ENCODE measurements around the gene HNRNPH2.

HNRNPH2 gene, protein sequence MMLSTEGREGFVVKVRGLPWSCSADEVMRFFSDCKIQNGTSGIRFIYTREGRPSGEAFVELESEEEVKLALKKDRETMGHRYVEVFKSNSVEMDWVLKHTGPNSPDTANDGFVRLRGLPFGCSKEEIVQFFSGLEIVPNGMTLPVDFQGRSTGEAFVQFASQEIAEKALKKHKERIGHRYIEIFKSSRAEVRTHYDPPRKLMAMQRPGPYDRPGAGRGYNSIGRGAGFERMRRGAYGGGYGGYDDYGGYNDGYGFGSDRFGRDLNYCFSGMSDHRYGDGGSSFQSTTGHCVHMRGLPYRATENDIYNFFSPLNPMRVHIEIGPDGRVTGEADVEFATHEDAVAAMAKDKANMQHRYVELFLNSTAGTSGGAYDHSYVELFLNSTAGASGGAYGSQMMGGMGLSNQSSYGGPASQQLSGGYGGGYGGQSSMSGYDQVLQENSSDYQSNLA

DNA sequence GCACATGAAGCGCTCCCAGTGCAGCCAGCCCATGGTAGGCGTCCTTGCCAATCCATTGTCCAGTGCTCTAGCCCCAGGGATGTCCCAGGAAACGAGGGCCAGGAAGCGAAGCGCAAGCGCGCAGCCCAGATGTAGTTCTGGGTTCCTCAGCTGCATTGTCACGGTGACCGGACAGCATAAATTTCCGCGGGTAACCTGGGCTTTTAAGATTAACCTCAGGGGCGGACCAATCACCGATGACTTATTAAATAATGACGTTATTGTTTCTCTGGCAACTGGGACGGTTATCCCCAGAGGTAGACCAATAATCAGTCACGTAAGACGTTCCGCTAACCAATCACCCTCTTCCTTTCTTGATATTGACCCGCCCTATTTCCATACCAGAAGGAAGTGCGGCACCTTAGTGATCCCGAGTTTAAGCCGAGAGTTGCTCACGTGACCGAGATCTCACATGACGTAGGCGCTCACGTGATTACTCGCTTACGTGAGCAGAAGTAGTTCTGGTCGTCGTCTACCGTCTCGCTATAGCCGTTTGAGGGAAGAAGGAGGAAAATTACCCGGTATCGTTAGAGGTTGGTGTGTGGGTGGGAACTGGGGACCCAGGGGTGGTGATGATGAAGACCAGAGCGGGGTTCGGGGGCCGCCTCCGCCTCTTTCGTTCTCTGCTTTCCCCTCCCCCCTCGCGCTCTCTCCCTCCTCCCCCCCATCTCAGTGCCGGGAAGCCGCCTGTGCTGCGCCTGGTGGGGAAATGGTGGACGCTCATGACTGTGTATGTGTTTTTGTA, at the start of gene HNRNPH2, which contains the start of gene GLA:
Gene HNRNPH2, plus strand, starts transcription at position 475 of the 784 bp plus-strand sequence. CDS start 3,767 bp downstream, outside the sequence.
Gene GLA, minus strand, starts transcription at position 178 of the 784 bp plus-strand sequence. Its CDS starts 22 bp downstream, at position 156.
- peak; percentile 92 for ATAC-seq
- peak within 1 kb of the TSS; percentile 97 for H3K4me3 Mint-ChIP-seq
- peak within 1 kb of the TSS; percentile 98 for H3K27ac Mint-ChIP-seq
- peaks cover 4% of the 10 kb centered on the region for H3K27me3 Mint-ChIP-seq
- peak; percentile 81 for DNase-seq
- no peaks in the 10 kb centered on the region for H3K9me3 Mint-ChIP-seq
- H3K36me3 Mint-ChIP-seq (ENCODE audit: low read depth), result peaks cover 26% of the 10 kb centered on the region
- H3K4me1 Mint-ChIP-seq, result peaks cover 42% of the 10 kb centered on the region

DNA sequence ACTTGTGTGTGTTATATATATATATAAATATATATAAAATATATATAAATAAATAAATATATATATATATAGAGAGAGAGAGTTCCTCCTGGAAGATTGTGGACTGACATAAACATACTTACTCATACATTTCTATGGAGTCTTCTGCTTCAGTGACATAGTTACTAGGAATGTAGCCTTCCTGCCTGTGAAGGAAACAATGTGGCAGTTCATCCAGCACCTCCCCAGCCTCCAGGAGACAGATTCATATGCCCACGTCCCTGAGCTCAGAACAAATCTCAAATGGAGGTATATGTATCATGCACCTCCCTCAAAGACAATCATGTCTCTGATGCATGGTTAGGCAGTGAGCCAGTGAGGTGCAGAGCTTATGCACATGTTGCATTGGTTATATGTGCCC, 48.1 kb upstream of the HNRNPH2 start:
- ATAC-seq, result no peak

DNA sequence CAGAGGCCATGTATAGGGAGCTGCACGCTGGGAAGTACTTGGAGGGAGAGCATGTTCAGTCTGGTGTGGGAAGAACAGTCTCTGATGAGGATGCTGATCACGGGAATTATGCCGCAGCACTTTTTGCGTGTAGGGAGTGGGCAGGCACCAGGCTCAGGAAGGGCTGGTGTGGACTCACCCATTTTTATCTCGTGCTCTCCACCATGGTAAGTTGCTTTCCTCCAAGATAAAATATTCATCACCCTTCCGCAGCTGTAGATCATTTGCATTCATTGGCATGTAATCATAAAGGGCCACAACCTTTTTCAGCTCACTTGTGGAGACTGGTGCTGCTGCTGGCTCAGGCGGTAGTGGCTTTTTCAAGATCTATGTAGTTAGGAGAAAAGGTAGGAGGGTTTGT, 47.6 kb upstream of the HNRNPH2 start:
- Mint-ChIP-seq H3K27ac (no peak overlapping the region), H3K9me3 (no peaks in the 10 kb centered on the region), H3K4me1 (peaks cover 5% of the 10 kb centered on the region), H3K27me3 (no peaks in the 10 kb centered on the region), H3K4me3 (no peak overlapping the region), H3K36me3 (ENCODE audit: low read depth) (no peaks in the 10 kb centered on the region)
- ATAC-seq, result no peak
- DNase-seq, result no peak

More for the DNA sequence above, 48.1 kb upstream of the HNRNPH2 start:
- Mint-ChIP-seq H3K27ac (no peak overlapping the region), H3K4me1 (peaks cover 5% of the 10 kb centered on the region), H3K9me3 (no peaks in the 10 kb centered on the region), H3K4me3 (no peak overlapping the region), H3K36me3 (ENCODE audit: low read depth) (no peaks in the 10 kb centered on the region), H3K27me3 (no peaks in the 10 kb centered on the region)
- DNase-seq, result no peak

DNA sequence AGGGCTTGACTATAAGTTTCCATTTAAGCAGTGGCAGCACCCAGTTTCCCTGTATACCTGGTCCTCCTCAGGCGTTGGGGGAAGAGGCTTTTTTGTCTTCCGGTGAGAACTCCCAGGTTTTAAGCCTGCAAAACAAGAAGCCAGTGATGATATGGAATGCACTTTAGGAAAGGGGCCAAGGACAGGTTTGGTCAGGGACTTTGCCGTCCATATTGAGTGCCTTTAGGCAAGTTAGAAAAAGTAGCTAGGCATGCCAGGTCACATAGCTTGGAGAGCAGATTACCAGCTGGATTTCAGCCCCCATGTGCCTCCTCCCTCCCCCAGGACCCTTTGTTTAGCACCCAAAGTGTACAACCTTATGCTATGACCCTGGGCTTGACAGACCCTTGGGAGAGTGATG, 45.9 kb upstream of the HNRNPH2 start:
- H3K27me3 Mint-ChIP-seq, result no peaks in the 10 kb centered on the region
- no peak for ATAC-seq
- H3K27ac Mint-ChIP-seq, result no peak overlapping the region
- no peaks in the 10 kb centered on the region for H3K9me3 Mint-ChIP-seq
- H3K36me3 Mint-ChIP-seq (ENCODE audit: low read depth), result no peaks in the 10 kb centered on the region
- H3K4me1 Mint-ChIP-seq, result peaks cover 5% of the 10 kb centered on the region
- DNase-seq, result no peak
- H3K4me3 Mint-ChIP-seq, result no peak overlapping the region

DNA sequence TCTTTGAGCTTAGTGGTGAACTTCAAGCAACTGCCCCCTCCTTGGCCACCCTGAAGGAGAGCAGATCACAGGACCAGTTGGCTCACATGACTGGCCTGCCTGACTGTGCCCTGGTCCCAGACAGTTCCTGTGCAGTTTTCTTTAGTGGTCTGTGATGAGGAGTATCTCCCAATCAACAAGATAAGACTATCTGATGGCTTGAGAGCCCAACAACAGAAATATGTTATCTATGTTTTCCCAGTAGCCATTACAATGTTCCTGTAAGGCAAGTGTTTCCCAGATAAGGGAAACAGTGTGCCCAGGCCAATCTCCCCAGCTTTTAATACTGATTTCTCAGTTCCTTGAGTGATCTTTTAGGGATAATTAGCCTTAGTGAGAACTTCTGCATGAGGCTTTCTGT, 45.3 kb upstream of the HNRNPH2 start:
- H3K36me3 Mint-ChIP-seq (ENCODE audit: low read depth), result no peaks in the 10 kb centered on the region
- no peak overlapping the region for H3K27ac Mint-ChIP-seq
- no peak for DNase-seq
- no peak overlapping the region for H3K4me3 Mint-ChIP-seq
- no peak for ATAC-seq
- no peaks in the 10 kb centered on the region for H3K9me3 Mint-ChIP-seq
- H3K27me3 Mint-ChIP-seq, result no peaks in the 10 kb centered on the region
- H3K4me1 Mint-ChIP-seq, result peaks cover 5% of the 10 kb centered on the region

DNA sequence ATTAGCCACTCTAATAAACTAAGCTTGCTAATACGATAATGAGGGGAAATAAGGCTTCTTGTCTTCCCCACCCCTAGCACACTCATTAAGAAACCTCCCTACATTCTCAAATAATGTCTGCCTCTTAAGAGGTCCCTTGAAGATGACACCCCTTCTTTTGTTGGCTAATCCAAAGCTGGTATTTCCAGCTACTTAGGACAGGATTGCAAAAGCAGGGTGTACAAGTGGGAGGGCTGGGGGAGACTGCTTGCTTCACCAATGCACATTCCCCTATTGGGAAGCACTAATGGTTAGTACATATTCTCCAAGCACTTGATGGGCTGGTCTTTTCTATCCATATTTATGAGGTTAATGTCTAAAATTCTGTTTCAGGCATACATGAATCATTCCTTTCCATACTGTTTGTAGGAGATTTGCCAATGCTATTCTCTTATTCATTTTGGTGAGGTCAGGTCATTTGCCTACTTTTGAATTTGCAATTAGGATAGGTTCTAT, 42.7 kb upstream of the HNRNPH2 start:
- ATAC-seq, result no peak
- no peaks in the 10 kb centered on the region for H3K36me3 Mint-ChIP-seq (ENCODE audit: low read depth)
- H3K4me1 Mint-ChIP-seq, result no peaks in the 10 kb centered on the region
- DNase-seq, result no peak
- no peak overlapping the region for H3K4me3 Mint-ChIP-seq
- no peaks in the 10 kb centered on the region for H3K9me3 Mint-ChIP-seq
- no peak overlapping the region for H3K27ac Mint-ChIP-seq
- no peaks in the 10 kb centered on the region for H3K27me3 Mint-ChIP-seq

DNA sequence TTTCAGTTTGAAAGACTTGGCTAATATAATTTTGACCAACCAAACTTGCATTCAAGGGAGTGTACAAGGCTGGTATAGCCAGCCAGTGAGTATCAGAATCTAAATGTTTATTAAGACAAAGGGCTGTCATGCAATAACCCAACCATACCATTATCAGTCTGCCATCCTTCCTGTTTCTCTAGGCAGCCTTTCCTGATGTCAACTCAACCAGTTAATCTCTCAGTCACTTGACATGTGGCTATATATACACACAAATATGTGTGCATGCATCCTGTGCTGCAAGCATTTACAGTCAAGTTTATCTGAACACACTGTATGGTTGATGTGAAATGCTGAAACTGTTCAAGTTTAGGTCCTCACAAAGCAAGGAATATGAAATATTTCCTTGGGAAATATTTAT, 39.2 kb upstream of the HNRNPH2 start:
- peaks cover 9% of the 10 kb centered on the region for H3K4me1 Mint-ChIP-seq
- H3K36me3 Mint-ChIP-seq (ENCODE audit: low read depth), result no peaks in the 10 kb centered on the region
- DNase-seq (no peak), ATAC-seq (no peak)
- H3K4me3 Mint-ChIP-seq, result no peak overlapping the region
- no peaks in the 10 kb centered on the region for H3K9me3 Mint-ChIP-seq
- no peak overlapping the region for H3K27ac Mint-ChIP-seq
- no peaks in the 10 kb centered on the region for H3K27me3 Mint-ChIP-seq

DNA sequence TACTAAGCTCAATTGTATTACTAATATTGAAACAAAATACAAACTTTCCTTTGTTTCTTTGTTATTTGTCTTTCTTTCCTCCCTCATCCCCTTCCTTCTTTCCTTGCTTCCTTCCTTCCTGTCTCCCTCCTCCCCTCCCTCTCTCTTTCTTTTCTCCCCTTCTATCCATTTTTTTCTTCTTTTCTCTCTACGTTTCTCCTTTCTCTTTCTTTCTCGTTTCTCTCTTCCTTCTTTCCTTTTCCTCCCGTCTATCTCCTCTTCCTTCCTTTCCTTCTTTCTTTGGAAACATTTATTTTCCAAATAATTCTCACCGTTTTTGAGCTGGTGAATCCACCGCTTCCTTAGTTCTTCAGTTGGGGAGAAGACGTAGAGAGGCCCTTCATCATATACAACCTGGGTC, 38.3 kb upstream of the HNRNPH2 start:
- no peak overlapping the region for H3K27ac Mint-ChIP-seq
- DNase-seq (no peak), ATAC-seq (no peak)
- no peaks in the 10 kb centered on the region for H3K36me3 Mint-ChIP-seq (ENCODE audit: low read depth)
- H3K9me3 Mint-ChIP-seq, result no peaks in the 10 kb centered on the region
- peaks cover 9% of the 10 kb centered on the region for H3K4me1 Mint-ChIP-seq
- H3K4me3 Mint-ChIP-seq, result no peak overlapping the region
- no peaks in the 10 kb centered on the region for H3K27me3 Mint-ChIP-seq

DNA sequence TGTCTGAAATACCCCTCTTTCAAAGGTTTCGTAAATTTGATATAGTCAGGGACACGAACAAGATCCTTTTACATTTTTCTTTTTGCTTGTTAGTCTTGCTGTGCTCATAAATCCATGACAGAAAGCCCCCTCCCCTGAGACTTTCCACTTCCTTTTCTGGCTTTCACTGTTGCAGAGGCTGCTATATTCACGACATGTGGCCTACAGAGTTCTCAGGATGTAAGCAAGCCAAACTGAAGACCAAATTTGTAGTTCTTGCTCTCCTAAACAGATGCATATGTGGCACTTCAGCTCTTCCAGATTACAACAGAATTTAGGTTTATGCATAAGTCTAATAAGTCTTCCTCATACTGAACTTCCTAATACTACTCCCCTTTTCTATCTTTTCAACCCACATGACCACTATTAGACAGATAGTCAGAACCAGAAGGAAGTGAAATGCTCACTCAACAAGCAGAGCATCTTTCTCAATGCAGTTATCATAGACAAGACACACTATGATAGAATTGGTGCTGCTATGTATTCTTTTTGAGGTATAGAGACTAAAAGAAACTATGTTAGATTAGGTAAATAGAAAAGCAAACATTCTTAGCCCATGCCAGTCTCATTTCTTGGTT, 37.0 kb upstream of the HNRNPH2 start:
- no peak for ATAC-seq
- Mint-ChIP-seq H3K27me3 (no peaks in the 10 kb centered on the region), H3K9me3 (no peaks in the 10 kb centered on the region), H3K4me1 (peaks cover 9% of the 10 kb centered on the region), H3K36me3 (ENCODE audit: low read depth) (no peaks in the 10 kb centered on the region), H3K4me3 (no peak overlapping the region), H3K27ac (no peak overlapping the region)
- no peak for DNase-seq

DNA sequence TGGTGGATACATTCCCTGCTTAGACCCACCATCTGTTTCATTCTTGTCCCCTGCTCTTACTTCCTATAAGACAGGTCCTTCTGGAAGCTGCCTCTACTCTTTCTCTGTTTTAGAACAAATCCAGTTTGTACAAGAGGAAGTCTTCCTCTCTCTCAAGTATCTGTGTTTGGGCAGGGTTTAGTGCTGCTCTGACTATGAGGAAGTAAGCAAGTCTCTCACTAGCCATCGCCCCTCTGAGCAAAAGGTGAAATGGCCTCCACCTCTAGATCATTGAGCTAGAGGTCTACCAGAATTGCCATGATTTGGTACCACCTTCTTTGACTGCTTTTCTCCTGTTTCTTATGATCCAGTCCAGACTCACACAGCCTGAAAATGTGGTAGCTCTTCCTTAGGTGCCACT, 30.5 kb upstream of the HNRNPH2 start:
- no peak overlapping the region for H3K27ac Mint-ChIP-seq
- ATAC-seq, result no peak
- no peak for DNase-seq

DNA sequence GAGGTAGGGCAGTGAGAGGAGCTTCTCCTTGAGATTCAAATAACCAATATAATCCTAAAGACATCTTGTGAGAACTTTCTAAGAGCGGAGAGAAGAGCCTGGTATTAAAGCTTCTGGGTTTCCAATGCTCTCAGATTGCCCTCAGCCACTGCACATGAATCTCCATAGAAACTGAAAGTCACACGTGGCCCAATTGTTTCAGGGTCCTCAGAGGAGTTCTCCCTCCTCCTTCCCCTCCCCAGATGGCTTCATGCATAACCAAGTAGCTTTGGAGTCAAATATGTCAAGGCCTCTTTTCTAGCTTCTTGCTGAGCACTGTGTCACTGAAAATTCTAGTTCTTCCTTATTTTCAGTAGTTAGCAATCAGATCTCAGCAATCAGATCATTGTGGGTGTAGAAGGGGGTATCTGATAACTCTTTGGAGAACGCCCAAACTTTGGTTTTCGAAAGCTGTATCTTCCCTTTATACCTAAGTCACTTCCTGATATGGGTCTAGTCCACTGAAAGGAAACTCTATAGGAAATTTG, 24.3 kb upstream of the HNRNPH2 start:
- H3K9me3 Mint-ChIP-seq, result no peaks in the 10 kb centered on the region
- peaks cover 8% of the 10 kb centered on the region for H3K4me1 Mint-ChIP-seq
- H3K4me3 Mint-ChIP-seq, result peak overlapping the region; percentile 24
- no peaks in the 10 kb centered on the region for H3K27me3 Mint-ChIP-seq
- ATAC-seq (no peak), DNase-seq (no peak)
- no peaks in the 10 kb centered on the region for H3K36me3 Mint-ChIP-seq (ENCODE audit: low read depth)
- no peak overlapping the region for H3K27ac Mint-ChIP-seq

More for the DNA sequence above, 30.5 kb upstream of the HNRNPH2 start:
- no peaks in the 10 kb centered on the region for H3K27me3 Mint-ChIP-seq
- no peaks in the 10 kb centered on the region for H3K36me3 Mint-ChIP-seq (ENCODE audit: low read depth)
- H3K4me3 Mint-ChIP-seq, result no peak overlapping the region
- no peaks in the 10 kb centered on the region for H3K4me1 Mint-ChIP-seq
- H3K9me3 Mint-ChIP-seq, result no peaks in the 10 kb centered on the region

DNA sequence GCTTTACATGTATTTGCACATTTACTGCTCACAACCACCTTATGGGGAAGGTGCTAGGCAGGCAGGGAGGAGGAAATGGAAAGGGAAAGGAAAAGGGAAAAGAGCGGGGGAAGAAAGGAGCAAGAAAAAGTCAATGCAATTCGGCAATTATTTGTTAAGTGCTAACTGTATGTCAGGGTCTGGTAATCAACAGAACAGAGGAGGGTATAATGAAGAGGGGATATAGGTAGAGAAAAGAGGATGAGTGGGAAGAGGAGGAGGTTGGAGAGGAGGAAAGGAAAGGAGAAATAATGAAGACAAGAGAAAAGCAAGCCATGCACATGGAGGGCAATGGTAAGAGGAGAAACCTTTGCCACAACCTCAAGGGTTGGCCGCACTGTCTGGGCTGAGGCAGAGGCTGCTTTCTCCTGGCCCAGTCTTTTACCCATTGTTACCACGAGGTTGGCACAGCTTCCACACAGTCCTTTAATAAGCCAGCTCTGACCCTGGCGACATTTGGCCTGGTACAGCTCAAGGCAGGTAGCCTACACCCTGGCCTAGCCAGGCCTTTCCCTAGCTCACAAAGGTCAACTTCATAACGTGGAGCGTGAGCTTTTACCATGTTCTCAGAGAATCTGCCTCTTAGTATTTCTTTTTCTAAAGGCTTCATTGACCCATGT, 22.9 kb upstream of the HNRNPH2 start:
- DNase-seq, result no peak
- peaks cover 8% of the 10 kb centered on the region for H3K4me1 Mint-ChIP-seq
- H3K27me3 Mint-ChIP-seq, result no peaks in the 10 kb centered on the region
- no peaks in the 10 kb centered on the region for H3K9me3 Mint-ChIP-seq
- H3K36me3 Mint-ChIP-seq (ENCODE audit: low read depth), result no peaks in the 10 kb centered on the region
- peak overlapping the region; percentile 68 for H3K4me3 Mint-ChIP-seq
- no peak overlapping the region for H3K27ac Mint-ChIP-seq
- no peak for ATAC-seq

DNA sequence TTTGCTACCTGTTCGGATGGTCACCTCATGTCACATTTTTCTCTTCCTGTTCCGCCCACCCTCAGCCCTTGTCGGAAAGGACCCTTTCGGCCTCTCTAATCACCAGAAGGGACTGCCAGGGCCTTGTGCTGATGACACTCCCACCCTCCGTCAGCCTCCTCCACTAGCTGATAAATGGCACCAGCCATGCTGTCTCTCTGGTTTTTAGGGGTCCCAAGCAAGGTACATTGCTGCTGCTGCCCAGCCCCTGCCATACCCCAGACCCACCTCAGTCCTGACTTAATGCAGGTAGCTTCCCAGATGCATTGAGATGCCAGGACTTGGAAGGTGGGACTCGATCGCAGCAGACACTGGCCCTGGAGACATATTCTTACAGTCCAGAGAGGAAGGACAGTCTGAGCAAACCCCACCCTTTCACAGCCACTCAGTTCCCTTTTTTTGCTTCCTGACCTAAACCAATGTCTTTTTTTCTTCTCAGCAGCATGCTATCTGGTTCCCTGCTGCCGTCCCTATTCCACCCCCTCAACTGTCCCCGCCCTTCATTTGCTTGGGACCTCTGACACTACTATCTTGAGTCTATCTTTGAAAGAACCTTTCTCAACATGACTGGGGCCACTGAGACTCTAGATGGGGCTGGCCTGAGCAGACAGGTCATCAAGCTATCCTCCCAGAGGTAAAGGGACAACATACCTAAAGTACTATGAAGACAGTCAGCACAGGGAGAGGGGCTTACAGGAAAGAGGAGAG, 22.1 kb upstream of the HNRNPH2 start, which contains the start of gene BTK:
Gene BTK, minus strand, starts transcription at position 397 of the 747 bp plus-strand sequence. CDS start 10,907 bp downstream, outside the sequence.
- H3K4me3 Mint-ChIP-seq, result peak within 1 kb of the TSS; percentile 68
- no peaks in the 10 kb centered on the region for H3K27me3 Mint-ChIP-seq
- ATAC-seq (no peak), DNase-seq (no peak)
- no peaks in the 10 kb centered on the region for H3K9me3 Mint-ChIP-seq
- H3K36me3 Mint-ChIP-seq (ENCODE audit: low read depth), result peaks cover 2% of the 10 kb centered on the region
- H3K4me1 Mint-ChIP-seq, result peaks cover 11% of the 10 kb centered on the region
- peak within 1 kb of the TSS; percentile 65 for H3K27ac Mint-ChIP-seq

All from activated naive CD8-positive, alpha-beta T cell treated with anti-CD3 and anti-CD28 coated beads, Interleukin-2, amount 50 U/mL, for 24 hours (primary cell).